Myocyte (in vitro differentiated cells): ENCODE data around the gene KLHL8. TPM values are rescaled to one million over a fixed set of nuclear protein-coding genes. Genes with fewer than 3 reads are reported as not detected.

Experiments used
- DNase-seq: peaks from one replicate; pipeline ENCODE4 v3.0.0-alpha.2; 2012; ENCODE audit warnings: low read depth
- total RNA-seq: library from RNA; depleted of rRNA; stranded (reverse); fragments of >200 nt; gene quantifications from 2 replicates; pipeline ENCODE4 v1.2.3, GENCODE V29; 2014

Gene KLHL8
- total RNA-seq, 1 donor from 2014 or later, result 10.1 TPM

DNA sequence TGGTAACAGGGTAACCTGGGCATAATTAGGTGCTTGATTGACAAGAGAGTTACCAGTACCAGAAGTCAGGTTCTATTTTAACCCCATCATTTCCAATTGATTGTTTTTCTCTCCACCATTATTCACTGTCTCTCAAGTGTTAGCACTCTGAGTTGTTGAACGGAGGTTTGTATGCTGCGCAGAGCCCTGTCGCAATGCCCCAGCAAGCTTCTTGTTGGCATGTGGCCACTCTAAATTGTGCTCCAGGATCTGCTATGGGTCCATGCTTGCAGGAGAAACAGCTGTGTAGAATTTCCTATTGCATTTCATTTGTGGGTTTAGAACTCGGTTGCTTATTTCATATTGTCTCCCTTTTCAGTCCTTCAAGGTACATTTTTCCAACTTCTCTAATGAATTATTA is 98.2 kb downstream of the KLHL8 start:
- no peak for DNase-seq

DNA sequence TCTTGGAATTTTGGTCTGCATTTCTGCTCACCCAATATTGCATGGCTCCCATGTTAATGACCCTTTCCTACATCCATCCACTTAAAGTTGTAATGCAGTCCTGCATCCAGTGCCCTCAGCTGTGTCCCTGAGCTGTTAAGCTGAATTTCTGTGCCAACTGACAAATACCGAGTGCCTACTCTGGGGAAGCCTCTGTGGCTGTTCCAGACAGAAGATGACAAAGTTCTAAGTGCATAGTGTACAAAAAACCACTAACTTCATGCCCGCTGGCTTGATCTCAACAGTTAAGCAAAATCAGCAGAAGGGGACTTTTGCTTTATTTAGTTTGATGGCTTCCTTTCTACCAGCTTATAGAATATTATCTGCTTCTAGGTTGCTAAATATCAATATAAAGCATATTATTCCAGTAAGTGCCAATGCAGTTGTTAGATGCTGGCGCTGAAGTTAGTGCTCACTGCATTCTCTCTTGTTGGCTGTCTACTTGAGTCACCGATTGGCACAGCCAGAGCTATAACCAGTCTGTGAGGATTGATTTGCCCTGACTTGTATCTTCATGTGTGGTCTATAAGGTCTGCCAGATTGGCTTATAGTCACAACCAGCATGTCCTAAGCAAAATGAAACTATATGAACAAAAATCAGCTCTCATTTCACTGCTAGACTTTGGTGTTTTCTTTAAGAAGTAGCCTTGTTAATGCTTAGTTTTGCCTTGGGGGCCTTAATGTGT is 98.9 kb downstream of the KLHL8 start:
- DNase-seq, result no peak

DNA sequence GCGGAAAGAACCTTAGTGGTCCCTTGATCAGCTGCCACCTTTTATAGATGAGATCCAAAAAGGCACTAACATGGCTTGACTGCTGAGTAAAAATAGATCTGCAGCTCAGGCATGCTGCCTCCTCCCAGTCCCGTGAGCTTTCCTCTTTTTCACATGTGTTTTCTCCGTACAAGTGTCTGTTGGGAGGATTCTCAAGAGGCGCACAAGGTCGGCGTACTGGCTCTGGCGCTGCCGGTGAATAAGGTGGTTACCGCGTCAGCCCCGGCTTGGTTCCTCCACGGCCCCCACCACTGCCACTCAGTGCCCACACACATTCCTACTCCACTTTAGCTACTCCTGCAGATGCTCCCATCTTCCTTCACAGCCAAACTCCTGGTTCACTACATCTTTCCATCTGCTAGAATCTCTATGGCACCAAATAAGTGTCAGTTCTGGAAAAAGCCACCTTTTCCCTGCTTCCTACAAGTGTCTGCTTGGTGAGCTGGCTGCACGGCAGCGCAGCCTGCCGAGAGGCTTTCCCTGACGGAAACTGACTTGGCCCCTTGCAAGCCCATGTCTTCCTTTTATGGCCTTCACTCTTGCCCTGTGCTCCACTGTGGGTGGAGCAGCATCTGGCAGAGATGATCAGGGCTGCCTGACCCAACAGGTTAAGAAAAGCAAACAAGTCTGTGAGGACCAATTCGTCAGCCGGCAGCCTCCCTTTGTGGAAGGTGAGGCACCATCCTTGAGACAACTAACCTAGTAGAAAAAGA is 99.8 kb downstream of the KLHL8 start:
- no peak for DNase-seq

DNA sequence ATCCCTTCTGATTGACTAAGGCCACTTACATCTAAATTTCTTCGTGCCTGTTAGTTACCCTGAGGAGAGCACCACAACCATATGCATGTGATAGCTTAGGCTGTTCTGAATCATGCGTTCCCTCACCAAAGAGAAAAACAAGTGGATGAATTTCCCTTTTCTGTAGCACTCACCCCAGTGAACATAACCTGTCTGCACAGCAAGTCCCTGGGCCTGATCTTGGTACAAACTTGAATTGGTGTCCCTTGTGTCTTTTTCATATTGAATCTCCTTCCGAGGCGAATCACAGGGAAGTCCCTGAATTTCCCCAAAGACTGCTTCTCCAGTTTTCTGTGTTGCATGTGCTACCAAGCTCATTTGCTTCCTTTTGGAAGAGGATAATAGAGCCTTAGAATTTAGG is 100.4 kb downstream of the KLHL8 start:
- DNase-seq, result no peak

DNA sequence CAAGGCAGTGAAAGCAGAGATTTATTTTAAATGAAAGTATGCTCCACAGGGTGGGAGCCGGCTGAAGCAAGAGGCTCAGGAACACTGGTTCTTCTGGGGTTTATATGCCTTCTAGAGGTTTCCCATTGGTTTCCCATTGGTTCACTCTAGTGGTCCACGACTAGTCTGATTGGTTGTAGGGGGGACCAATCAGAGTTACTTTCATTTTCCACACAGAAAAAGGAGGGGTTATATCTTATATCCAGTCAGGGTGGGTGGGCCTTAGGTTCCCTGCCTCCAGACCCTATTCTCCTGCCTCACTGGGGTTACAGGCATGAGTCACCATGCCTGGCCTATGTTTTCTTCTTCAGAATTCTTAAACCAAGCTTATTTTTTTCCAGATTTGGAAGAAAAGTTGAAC is 101.6 kb downstream of the KLHL8 start:
- no peak for DNase-seq

DNA sequence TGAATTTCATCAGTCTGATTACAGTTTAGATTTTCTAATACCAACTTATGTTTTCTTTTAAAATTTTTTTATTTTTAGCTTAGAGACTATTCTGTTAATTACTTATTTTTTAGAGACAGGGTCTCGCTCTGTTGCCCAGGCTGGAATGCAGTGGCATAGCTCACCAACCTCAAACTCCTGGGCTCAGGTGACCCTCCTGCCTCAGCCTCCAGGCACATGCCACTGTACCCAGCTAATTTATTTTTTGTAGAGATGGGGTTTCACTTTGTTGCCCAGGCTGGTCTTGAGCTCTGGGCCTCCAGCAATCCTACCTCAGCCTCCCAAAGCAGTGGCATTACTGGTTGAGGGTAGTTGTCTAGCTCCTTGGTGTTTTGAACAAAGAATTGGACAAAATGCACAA is 102.0 kb downstream of the KLHL8 start:
- no peak for DNase-seq

DNA sequence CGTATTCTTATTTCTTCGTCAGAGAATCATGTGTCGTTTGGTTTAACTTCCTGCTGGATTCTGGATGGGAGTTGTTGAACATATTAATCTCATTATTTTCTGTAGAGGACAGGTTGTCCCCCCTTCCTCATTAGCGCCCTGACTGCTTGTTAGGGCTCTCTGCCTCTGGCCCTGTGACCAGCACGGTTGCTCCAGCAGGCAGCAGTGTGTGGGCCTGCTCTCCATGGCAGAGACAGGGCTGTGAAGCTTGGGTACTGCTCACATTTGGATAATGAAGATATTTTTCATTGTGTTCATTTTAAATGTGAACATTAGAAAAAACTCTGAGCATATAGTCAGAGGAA is 102.7 kb downstream of the KLHL8 start:
- DNase-seq, result no peak

DNA sequence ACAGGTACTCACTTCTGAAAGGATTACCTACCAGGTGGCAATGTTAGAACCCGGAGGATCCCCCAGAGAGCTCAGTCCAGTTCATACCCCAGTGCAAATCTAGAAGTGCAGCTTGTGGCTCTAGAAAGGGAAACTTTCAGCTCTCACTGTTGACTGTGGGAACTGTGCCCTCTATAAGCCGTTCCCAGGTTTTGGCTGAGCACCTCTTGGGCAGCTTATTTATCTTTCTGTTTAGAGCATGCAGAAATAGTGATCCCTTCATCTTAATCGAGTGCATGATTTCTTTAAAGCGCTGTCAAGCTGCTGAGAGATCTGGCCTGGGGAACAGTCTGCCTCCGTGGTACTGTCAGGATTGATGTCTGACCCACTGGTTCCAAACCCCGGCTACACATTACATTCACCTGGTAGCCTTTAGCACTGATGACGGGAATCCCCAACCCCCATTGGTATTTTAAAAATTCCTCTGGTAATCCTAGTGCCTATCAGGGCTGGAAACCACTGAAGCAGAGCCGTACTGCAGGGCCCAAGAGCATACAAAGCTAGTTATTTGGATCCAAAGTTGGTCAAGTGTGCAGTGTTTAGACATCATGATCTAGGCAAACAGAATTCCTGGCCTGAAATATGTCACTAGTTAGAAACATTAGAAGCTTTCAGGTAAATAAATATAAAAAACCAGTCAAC is 103.2 kb downstream of the KLHL8 start:
- no peak for DNase-seq

DNA sequence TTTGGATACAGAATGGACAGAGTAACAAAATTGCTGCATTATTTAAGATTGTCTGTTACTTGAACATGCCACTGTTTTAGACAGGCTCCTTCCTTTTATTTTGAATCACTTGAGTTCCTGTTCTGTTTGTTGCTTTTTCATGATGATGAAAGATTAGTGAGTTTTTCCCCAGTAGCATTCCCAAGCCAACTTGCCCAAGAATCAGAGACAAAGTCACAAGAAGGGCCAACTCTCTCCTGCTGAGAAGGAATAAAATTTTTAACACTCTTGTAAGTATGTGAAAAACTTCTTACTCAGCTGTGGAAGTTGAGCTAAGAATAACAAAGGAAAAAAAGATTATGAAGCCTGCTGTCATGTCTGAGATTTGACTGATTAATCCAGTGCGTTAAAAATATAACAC is 104.2 kb downstream of the KLHL8 start:
- no peak for DNase-seq

DNA sequence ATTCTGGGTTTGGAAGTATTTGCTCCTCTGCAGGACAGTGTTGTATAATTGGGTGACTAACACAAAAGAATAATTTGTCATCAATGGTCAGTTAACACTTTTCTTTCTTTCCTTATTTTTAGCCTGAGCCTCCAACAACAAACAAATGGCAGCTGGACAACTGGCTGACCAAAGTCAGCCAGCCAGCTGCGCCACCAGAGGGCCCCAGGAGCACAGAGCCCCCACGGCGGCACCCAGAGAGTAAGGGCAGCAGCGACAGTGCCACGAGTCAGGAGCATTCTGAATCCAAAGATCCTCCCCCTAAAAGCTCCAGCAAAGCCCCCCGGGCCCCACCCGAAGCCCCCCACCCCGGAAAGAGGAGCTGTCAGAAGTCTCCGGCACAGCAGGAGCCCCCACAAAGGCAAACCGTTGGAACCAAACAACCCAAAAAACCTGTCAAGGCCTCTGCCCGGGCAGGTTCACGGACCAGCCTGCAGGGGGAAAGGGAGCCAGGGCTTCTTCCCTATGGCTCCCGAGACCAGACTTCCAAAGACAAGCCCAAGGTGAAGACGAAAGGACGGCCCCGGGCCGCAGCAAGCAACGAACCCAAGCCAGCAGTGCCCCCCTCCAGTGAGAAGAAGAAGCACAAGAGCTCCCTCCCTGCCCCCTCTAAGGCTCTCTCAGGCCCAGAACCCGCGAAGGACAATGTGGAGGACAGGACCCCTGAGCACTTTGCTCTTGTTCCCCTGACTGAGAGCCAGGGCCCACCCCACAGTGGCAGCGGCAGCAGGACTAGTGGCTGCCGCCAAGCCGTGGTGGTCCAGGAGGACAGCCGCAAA is 106.0 kb downstream of the KLHL8 start:
- DNase-seq, result peak; percentile 52

DNA sequence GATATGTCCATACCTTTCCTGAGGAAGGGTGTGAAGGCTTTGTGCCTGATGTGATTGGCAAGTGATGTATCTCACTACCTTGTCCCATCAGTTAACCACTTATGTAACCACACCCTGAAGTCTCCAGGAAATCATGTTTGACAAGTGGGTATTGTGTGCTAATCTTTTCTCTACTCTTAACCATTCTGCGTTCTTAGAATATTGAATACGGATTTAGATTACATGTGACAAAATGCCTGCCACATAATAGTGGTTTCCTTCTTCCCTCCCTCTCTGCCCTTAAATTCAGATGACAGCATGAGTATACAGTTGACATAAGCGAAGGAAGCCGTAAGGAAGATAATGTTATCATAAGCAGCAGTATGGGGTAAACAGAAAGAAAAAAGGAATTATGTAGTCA is 108.4 kb downstream of the KLHL8 start:
- no peak for DNase-seq

Other genes starting within 250 kb of the KLHL8 start
- not detected in 2 replicates for gene HSD17B13, start 102.3 kb upstream of the KLHL8 start, total RNA-seq
- gene HSD17B11, start 170.6 kb upstream of the KLHL8 start, total RNA-seq, result 25.1 and 30.8 TPM in 2 replicates
- gene NUDT9, start 202.0 kb upstream of the KLHL8 start, total RNA-seq, result 17.0 and 36.0 TPM in 2 replicates